COLO668 (cell line): ENCODE measurements around the gene SPATA9.

ENCODE experiments used
- DNase-seq: peaks from one replicate; lab custom pipeline; 2025; ENCODE audit not compliant: unreplicated experiment; lab: John Stamatoyannopoulos, UW

Gene SPATA9

DNA sequence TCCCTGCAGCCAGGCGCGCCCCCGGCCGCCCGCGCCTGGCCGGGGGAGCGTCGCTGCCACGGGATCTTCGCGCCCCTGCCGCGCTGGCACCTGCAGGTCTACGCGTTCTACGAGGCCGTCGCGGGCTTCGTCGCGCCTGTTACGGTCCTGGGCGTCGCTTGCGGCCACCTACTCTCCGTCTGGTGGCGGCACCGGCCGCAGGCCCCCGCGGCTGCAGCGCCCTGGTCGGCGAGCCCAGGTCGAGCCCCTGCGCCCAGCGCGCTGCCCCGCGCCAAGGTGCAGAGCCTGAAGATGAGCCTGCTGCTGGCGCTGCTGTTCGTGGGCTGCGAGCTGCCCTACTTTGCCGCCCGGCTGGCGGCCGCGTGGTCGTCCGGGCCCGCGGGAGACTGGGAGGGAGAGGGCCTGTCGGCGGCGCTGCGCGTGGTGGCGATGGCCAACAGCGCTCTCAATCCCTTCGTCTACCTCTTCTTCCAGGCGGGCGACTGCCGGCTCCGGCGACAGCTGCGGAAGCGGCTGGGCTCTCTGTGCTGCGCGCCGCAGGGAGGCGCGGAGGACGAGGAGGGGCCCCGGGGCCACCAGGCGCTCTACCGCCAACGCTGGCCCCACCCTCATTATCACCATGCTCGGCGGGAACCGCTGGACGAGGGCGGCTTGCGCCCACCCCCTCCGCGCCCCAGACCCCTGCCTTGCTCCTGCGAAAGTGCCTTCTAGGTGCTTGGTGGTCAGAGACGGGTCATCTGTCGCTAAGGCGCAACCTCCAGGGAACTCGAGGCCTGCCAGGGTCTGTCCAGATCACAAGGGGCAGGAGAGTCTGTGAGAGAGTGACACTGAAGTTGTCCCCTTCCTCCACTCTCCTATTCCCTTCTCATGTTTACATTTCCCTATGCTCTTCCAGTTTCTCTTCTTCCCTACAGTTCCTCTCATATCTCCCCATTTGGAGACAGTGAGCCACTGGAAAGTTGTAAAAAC is 61.6 kb downstream of the SPATA9 start:
- peak; percentile 76 for DNase-seq

DNA sequence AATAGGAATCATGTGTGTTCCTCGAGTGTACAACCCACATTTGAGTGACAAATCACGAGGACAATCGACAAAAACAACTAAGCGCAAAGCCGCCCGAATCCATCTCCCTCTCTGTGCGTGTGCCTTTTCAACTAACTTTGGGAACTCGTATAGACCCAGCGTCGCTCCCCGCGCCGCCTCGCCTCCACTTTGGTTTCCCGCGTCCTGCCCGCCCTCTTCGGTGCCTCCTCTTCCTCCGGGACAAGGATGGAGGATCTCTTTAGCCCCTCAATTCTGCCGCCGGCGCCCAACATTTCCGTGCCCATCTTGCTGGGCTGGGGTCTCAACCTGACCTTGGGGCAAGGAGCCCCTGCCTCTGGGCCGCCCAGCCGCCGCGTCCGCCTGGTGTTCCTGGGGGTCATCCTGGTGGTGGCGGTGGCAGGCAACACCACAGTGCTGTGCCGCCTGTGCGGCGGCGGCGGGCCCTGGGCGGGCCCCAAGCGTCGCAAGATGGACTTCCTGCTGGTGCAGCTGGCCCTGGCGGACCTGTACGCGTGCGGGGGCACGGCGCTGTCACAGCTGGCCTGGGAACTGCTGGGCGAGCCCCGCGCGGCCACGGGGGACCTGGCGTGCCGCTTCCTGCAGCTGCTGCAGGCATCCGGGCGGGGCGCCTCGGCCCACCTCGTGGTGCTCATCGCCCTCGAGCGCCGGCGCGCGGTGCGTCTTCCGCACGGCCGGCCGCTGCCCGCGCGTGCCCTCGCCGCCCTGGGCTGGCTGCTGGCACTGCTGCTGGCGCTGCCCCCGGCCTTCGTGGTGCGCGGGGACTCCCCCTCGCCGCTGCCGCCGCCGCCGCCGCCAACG is 62.5 kb downstream of the SPATA9 start, which contains the start of gene GPR150:
Gene GPR150, plus strand, starts transcription at position 58 of the 840 bp plus-strand sequence. Its CDS starts 189 bp downstream, at position 247.
- peak; percentile 86 for DNase-seq

GRCh38 chr5:95619514-95620029 is 63.2 kb downstream of the SPATA9 start:
- DNase-seq, result peak; percentile 30

- no peak for DNase-seq
These were observed 63.7 kb downstream of the SPATA9 start for GRCh38 chr5:95619096-95619495.

DNA sequence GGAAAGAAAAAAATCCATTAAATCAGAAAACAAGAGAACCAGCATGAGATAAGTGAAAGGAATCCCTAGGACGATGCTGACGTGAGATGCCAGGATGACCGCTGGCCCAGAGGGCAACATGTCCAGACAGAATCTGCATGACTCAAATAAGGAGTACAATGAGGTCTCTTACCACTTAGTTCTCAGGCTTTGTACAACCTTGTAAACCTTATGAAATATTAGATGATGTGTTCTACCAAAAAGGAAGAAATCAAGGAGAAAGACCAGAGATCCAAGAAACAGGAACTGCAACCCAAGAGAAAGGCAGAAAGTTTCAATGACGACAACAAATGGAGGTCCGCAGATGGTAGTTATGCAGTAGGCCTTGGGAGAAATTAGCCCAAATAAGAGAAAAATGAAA is 65.7 kb downstream of the SPATA9 start:
- DNase-seq, result no peak

DNA sequence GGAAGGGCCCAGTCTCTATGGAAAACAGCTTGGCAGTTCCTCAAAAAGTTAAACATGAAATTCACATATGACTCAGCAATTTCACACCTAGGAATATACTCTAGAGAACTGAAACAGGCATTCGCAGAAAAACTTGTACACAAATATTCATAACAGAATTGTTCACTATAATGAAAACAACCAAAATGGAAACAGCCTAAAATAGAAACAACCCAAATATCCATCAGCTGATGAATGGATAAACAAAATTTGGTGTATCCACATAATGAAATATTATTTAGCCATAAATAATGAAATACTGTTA is 67.7 kb downstream of the SPATA9 start:
- no peak for DNase-seq

GRCh38 chr5:95613514-95613913 is 69.3 kb downstream of the SPATA9 start:
- DNase-seq, result no peak

- DNase-seq, result no peak
These were observed 71.4 kb downstream of the SPATA9 start for GRCh38 chr5:95611396-95611795.

GRCh38 chr5:95610546-95610945 is 72.2 kb downstream of the SPATA9 start:
- no peak for DNase-seq

- no peak for DNase-seq
These were observed 73.1 kb downstream of the SPATA9 start for GRCh38 chr5:95609711-95610110.
